Measurements from ENCODE around the gene CFAP141.

DNA sequence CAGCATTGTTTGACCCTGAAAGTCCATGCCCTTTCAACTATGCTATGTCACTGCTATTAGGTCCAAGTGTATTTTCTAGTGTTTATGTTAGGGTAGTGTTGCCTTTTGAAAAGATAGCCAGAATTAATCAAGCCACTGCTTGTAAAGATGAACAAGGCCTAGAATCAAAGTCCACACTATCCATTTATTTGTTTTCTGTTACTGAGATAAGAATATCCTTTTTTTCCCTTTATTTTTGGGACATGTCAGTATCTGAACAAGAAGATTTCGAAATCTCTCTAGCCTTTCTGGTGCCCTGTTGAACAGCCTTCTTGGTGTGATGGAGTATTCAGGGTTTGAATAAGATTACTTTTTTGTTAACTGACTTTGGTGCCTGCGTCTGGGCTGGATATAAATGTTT lies 31.3 kb upstream of the CFAP141 start:
- TF ChIP-seq, protein P1, sequence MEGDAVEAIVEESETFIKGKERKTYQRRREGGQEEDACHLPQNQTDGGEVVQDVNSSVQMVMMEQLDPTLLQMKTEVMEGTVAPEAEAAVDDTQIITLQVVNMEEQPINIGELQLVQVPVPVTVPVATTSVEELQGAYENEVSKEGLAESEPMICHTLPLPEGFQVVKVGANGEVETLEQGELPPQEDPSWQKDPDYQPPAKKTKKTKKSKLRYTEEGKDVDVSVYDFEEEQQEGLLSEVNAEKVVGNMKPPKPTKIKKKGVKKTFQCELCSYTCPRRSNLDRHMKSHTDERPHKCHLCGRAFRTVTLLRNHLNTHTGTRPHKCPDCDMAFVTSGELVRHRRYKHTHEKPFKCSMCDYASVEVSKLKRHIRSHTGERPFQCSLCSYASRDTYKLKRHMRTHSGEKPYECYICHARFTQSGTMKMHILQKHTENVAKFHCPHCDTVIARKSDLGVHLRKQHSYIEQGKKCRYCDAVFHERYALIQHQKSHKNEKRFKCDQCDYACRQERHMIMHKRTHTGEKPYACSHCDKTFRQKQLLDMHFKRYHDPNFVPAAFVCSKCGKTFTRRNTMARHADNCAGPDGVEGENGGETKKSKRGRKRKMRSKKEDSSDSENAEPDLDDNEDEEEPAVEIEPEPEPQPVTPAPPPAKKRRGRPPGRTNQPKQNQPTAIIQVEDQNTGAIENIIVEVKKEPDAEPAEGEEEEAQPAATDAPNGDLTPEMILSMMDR (IDR thresholded peaks at IDR 0.05; ENCODE audit: low read depth, low read length, poor library complexity, severe bottlenecking) = no peak
- no peak for TF ChIP-seq EZH2phosphoT487 (IDR thresholded peaks at IDR 0.05; ENCODE audit: borderline replicate concordance, low read length)
